ENCODE measurements around the gene ZNF487. TPM values are rescaled to one million over a fixed set of nuclear protein-coding genes. Genes with fewer than 3 reads are reported as not detected.
"Not testable (repeated sequence)": the region's sequence is repeated elsewhere in the genome, so short reads cannot be mapped to it uniquely, and the experiment has no call there.

The ZNF487 gene
- total RNA-seq, 1 experiment from 2014 or later, result 3.9 TPM

DNA sequence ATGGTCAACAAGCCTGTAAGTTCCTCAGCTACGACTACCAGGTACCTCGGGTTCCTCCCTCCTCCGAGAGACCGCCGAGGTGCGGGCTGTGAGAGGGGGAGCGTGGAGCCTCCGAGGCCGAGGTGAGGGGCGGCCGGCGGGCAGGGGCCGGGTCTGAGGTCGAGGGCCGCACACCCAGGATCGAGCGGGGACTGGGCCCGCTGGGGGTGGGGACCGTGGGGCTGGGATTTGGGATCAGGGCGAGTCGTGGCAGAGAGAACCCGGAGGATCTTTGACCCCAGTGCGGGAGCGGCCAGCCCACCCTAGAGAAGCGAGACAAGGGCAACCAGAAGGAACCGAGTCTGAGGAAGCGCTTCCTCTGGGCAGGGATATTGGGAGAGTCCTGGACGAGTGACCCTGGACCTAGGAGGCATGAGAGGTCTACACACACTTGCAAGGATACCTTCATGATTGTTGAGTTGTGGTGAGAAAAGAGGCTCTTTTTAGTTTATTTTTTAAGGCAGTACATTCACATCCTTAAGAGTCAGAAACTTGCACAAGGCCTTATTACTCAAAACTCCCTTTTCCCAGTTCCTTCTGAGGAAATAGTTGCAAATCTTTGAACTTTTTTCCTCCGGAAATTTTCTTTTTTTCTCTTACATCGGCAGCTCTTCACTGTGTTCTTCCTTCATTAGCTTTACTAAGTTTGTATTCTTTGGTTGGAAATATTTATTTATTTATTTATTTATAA lies 395 bp downstream of the ZNF487 start:
- DNase-seq (ENCODE audit: low read depth in 1 of 2, low spot score in 2 of 2), result no peak
- Histone ChIP-seq H3K27me3 (replicated peaks) (no peaks in the 10 kb centered on the region), H3K27ac (peak overlapping the region; percentile 99), H3K9me3 (replicated peaks) (no peaks in the 10 kb centered on the region), H3K4me1 (replicated peaks) (0 out of 2 replicates have a peak, but pooled peaks cover 3% of the 10 kb centered on the region), H3K4me3 (peak overlapping the region; percentile 84), H3K36me3 (peaks cover 7% of the 10 kb centered on the region; the same call in 1 of the 2 replicates)

DNA sequence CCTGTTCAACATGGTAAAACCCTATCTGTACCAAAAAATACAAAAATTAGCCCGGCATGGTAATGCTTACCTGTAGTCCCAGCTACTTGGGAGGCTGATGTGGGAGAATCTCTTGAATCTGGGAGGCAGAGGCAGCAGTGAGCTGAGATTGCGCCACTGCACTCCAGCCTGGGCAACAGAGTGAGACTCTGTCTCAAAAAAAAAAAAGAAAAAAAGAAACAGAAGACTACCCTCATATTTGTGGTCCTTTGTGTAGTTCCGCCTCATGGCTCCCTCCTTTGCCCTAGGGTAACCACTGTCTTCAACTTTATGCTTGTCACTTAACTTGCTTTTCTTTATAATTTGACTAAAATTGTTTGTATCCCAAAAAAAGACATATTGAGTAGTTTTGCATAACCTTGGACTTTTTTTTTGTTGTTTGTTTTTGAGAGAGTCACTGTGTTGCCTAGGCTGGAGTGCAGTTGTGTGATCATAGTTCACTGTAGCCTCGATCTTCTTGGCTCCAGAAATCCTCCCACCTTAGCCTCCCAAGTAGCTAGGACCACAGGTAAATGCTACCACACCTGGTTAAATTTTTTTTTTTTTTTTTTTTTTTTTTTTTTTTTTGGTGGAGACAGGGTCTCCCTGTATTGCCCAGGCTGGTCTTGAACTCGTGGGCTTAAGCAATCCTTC lies 3.7 kb downstream of the ZNF487 start:
- Histone ChIP-seq H3K4me3 (no peak overlapping the region), H3K4me1 (replicated peaks) (0 out of 2 replicates have a peak, but pooled peaks cover under 1% of the 10 kb centered on the region), H3K27ac (no peak overlapping the region), H3K36me3 (peaks cover 7% of the 10 kb centered on the region; the same call in 1 of the 2 replicates), H3K27me3 (replicated peaks) (no peaks in the 10 kb centered on the region), H3K9me3 (replicated peaks) (no peaks in the 10 kb centered on the region)
- no peak for DNase-seq (ENCODE audit: low read depth in 1 of 2, low spot score in 2 of 2)

- no peaks in the 10 kb centered on the region for H3K36me3 ChIP-seq
- H3K4me1 ChIP-seq (replicated peaks), result no peaks in the 10 kb centered on the region
- no peak overlapping the region for H3K4me3 ChIP-seq
- no peak overlapping the region for H3K27ac ChIP-seq
- no peak for DNase-seq (ENCODE audit: low read depth in 1 of 2, low spot score in 2 of 2)
- no peaks in the 10 kb centered on the region for H3K9me3 ChIP-seq (replicated peaks)
- no peaks in the 10 kb centered on the region for H3K27me3 ChIP-seq (replicated peaks)
Measured at GRCh38 chr10:43444323-43444722, 7.4 kb downstream of the ZNF487 start.

GRCh38 chr10:43444897-43445466 lies 8.1 kb downstream of the ZNF487 start:
- Histone ChIP-seq H3K4me3 (no peak overlapping the region), H3K4me1 (replicated peaks) (no peaks in the 10 kb centered on the region), H3K27me3 (replicated peaks) (no peaks in the 10 kb centered on the region), H3K9me3 (replicated peaks) (no peaks in the 10 kb centered on the region), H3K27ac (no peak overlapping the region), H3K36me3 (no peaks in the 10 kb centered on the region)
- DNase-seq (ENCODE audit: low read depth in 1 of 2, low spot score in 2 of 2), result no peak

GRCh38 chr10:43446219-43447017 lies 9.5 kb downstream of the ZNF487 start:
- H3K9me3 ChIP-seq (replicated peaks); H3K36me3 ChIP-seq; H3K27me3 ChIP-seq (replicated peaks); DNase-seq (ENCODE audit: low read depth in 1 of 2, low spot score in 2 of 2); H3K27ac ChIP-seq; H3K4me1 ChIP-seq (replicated peaks); H3K4me3 ChIP-seq: not testable (repeated sequence)

- Histone ChIP-seq H3K27ac (no peak overlapping the region), H3K4me1 (replicated peaks) (no peaks in the 10 kb centered on the region), H3K27me3 (replicated peaks) (no peaks in the 10 kb centered on the region), H3K36me3 (no peaks in the 10 kb centered on the region), H3K4me3 (no peak overlapping the region), H3K9me3 (replicated peaks) (no peaks in the 10 kb centered on the region)
- DNase-seq (ENCODE audit: low read depth in 1 of 2, low spot score in 2 of 2), result no peak
Measured at GRCh38 chr10:43448742-43449141, 11.8 kb downstream of the ZNF487 start.

- Histone ChIP-seq H3K4me3 (no peak overlapping the region), H3K36me3 (no peaks in the 10 kb centered on the region; the same call in 1 of the 2 replicates), H3K9me3 (replicated peaks) (no peaks in the 10 kb centered on the region), H3K4me1 (replicated peaks) (peaks cover 7% of the 10 kb centered on the region), H3K27ac (no peak overlapping the region), H3K27me3 (replicated peaks) (no peaks in the 10 kb centered on the region)
- DNase-seq (ENCODE audit: low read depth in 1 of 2, low spot score in 2 of 2), result no peak
Measured at GRCh38 chr10:43452356-43452914, 15.5 kb downstream of the ZNF487 start.

- Histone ChIP-seq H3K4me3 (no peak overlapping the region), H3K36me3 (no peaks in the 10 kb centered on the region; the same call in 1 of the 2 replicates), H3K9me3 (replicated peaks) (no peaks in the 10 kb centered on the region), H3K27ac (no peak overlapping the region), H3K27me3 (replicated peaks) (no peaks in the 10 kb centered on the region), H3K4me1 (replicated peaks) (peaks cover 7% of the 10 kb centered on the region)
- DNase-seq (ENCODE audit: low read depth in 1 of 2, low spot score in 2 of 2), result no peak
Measured at GRCh38 chr10:43453266-43453831, 16.4 kb downstream of the ZNF487 start.

GRCh38 chr10:43454025-43454424 lies 17.1 kb downstream of the ZNF487 start:
- H3K27me3 ChIP-seq (replicated peaks); DNase-seq (ENCODE audit: low read depth in 1 of 2, low spot score in 2 of 2); H3K27ac ChIP-seq; H3K4me3 ChIP-seq; H3K9me3 ChIP-seq (replicated peaks); H3K4me1 ChIP-seq (replicated peaks); H3K36me3 ChIP-seq: not testable (repeated sequence)

- DNase-seq (ENCODE audit: low read depth in 1 of 2, low spot score in 2 of 2); H3K27ac ChIP-seq; H3K9me3 ChIP-seq (replicated peaks); H3K27me3 ChIP-seq (replicated peaks); H3K4me1 ChIP-seq (replicated peaks); H3K36me3 ChIP-seq; H3K4me3 ChIP-seq: not testable (repeated sequence)
Measured at GRCh38 chr10:43456561-43456960, 19.6 kb downstream of the ZNF487 start.

GRCh38 chr10:43458227-43458626 lies 21.3 kb downstream of the ZNF487 start:
- H3K36me3 ChIP-seq, result no peaks in the 10 kb centered on the region; the same call in 1 of the 2 replicates
- H3K9me3 ChIP-seq (replicated peaks), result no peaks in the 10 kb centered on the region
- no peaks in the 10 kb centered on the region for H3K27me3 ChIP-seq (replicated peaks)
- H3K4me3 ChIP-seq, result no peak overlapping the region
- no peak for DNase-seq (ENCODE audit: low read depth in 1 of 2, low spot score in 2 of 2)
- no peak overlapping the region for H3K27ac ChIP-seq
- peaks cover 7% of the 10 kb centered on the region for H3K4me1 ChIP-seq (replicated peaks)

- Histone ChIP-seq H3K36me3 (no peaks in the 10 kb centered on the region), H3K27ac (no peak overlapping the region), H3K4me3 (no peak overlapping the region), H3K27me3 (replicated peaks) (no peaks in the 10 kb centered on the region), H3K4me1 (replicated peaks) (no peaks in the 10 kb centered on the region), H3K9me3 (replicated peaks) (no peaks in the 10 kb centered on the region)
- peak in 1 of 2 experiments; percentile 68 for DNase-seq (ENCODE audit: low read depth in 1 of 2, low spot score in 2 of 2)
Measured at GRCh38 chr10:43461950-43462349, 25.0 kb downstream of the ZNF487 start.

DNA sequence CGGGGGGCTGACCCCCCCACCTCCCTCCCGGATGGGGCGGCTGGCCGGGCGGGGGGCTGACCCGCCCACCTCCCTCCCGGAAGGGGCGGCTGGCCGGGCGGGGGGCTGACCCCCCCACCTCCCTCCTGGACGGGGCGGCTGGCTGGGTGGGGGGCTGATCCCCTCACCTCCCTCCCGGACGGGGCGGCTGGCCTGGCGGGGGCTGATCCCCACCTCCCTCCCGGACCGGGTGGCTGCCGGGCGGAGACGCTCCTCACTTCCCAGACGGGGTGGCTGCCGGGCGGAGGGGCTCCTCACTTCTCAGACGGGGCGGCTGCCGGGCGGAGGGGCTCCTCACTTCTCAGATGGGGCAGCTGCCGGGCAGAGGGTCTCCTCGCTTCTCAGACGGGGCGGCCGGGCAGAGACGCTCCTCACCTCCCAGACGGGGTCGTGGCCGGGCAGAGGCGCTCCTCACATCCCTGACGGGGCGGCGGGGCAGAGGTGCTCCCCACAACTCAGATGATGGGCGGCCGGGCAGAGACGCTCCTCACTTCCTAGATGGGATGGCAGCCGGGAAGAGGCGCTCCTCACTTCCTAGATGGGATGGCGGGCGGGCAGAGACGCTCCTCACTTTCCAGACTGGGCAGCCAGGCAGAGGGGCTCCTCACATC lies 28.3 kb downstream of the ZNF487 start:
- not testable (repeated sequence) for DNase-seq (ENCODE audit: low read depth in 1 of 2, low spot score in 2 of 2); H3K27me3 ChIP-seq (replicated peaks); H3K9me3 ChIP-seq (replicated peaks); H3K4me1 ChIP-seq (replicated peaks); H3K27ac ChIP-seq; H3K36me3 ChIP-seq; H3K4me3 ChIP-seq
